Measurements from ENCODE around the gene FBXW7. TPM values are rescaled to one million over a fixed set of nuclear protein-coding genes. Genes with fewer than 3 reads are reported as not detected.

Gene FBXW7
- total RNA-seq, 1 experiment from 2014 or later: 23.0 TPM

- H3K36me3 ChIP-seq (ENCODE audit: control insufficient read depth in 1 of 2, insufficient read depth in 2 of 2, low read length in 2 of 2): no peaks in the 10 kb centered on the region
- no peak overlapping the region for H3K27ac ChIP-seq (ENCODE audit: low read depth, low read length)
- no peaks in the 10 kb centered on the region for H3K9me3 ChIP-seq (ENCODE audit: control insufficient read depth in 1 of 2, insufficient read depth in 1 of 2, low read depth in 1 of 2, low read length in 2 of 2)
- H3K9ac ChIP-seq (ENCODE audit: low read length): no peak overlapping the region
- BruUV-seq (replicated peaks): no TSS peak
- ATAC-seq (no peak), DNase-seq (ENCODE audit: low read depth, low spot score) (no peak)
- POLR2A ChIA-PET: no interaction called here
- peaks cover 23% of the 10 kb centered on the region for H3K79me2 ChIP-seq (ENCODE audit: insufficient read depth, low read length)
- H3K4me2 ChIP-seq (ENCODE audit: low read length): peak overlapping the region; percentile 40; the same call in 1 of the 2 replicates
- no peaks in the 10 kb centered on the region for H3K27me3 ChIP-seq (ENCODE audit: insufficient read depth, low read length)
- intact Hi-C loops (cut with micrococcal nuclease): no loop called here
- H4K20me1 ChIP-seq (ENCODE audit: insufficient read depth): no peaks in the 10 kb centered on the region
- H3K4me1 ChIP-seq (ENCODE audit: control insufficient read depth in 1 of 2, insufficient read depth in 2 of 2, low read length in 2 of 2): peaks cover 10 to 45% of the 10 kb centered on the region in 2 experiments
- no peaks in the 10 kb centered on the region for H3K9me2 ChIP-seq (ENCODE audit: insufficient read depth)
- RAD21 ChIA-PET (ENCODE audit: low non-redundant PET in 1 of 2, low total read pairs in 2 of 2, uncharacterized antibody in 2 of 2, unreplicated experiment in 2 of 2): no interaction called here
- TF ChIP-seq JUND (IDR thresholded peaks at IDR 0.05): no peak
- TF ChIP-seq ZNF274 (IDR thresholded peaks at IDR 0.05; ENCODE audit: low read depth, low read length): no peak
- no peak for TF ChIP-seq MAX (IDR thresholded peaks at IDR 0.05)
- TF ChIP-seq RAD21 (IDR thresholded peaks at IDR 0.05; ENCODE audit: low read depth): peak; percentile 38
- TF ChIP-seq CTCF (IDR thresholded peaks at IDR 0.05 in 2 of 3, conservative IDR thresholded peaks at IDR 0.05 in 1 of 3; ENCODE audit: borderline replicate concordance in 1 of 3, insufficient read depth in 1 of 3, low read depth in 2 of 3, low read length in 2 of 3): peak in 2 of 3 experiments; percentile 12 to 43; a peak in 3 of 6 replicates
- no peak overlapping the region for H2AFZ ChIP-seq (ENCODE audit: low read depth, low read length, poor library complexity, severe bottlenecking)
- no peak overlapping the region for H3K4me3 ChIP-seq (replicated peaks in 1 of 2; ENCODE audit: low read depth in 1 of 2, low read length in 2 of 2)
- CTCF ChIA-PET: interaction anchor here (1.6 kb wide), 1 partner anchor 52 kb away, joined by 3 read pairs; no protein-coding TSS in a partner anchor
These were observed 179.4 kb downstream of the FBXW7 start for GRCh38 chr4:152356428-152357034.

- H3K36me3 ChIP-seq (ENCODE audit: control insufficient read depth in 1 of 2, insufficient read depth in 2 of 2, low read length in 2 of 2): no peaks in the 10 kb centered on the region
- no peak overlapping the region for H2AFZ ChIP-seq (ENCODE audit: low read depth, low read length, poor library complexity, severe bottlenecking)
- peaks cover 10 to 31% of the 10 kb centered on the region in 2 experiments for H3K4me1 ChIP-seq (ENCODE audit: control insufficient read depth in 1 of 2, insufficient read depth in 2 of 2, low read length in 2 of 2)
- H3K9ac ChIP-seq (ENCODE audit: low read length): peak overlapping the region; percentile 43
- H3K27ac ChIP-seq (ENCODE audit: low read depth, low read length): peak overlapping the region; percentile 25; the same call in 1 of the 2 replicates
- H3K27me3 ChIP-seq (ENCODE audit: insufficient read depth, low read length): no peaks in the 10 kb centered on the region
- no TSS peak for BruUV-seq (replicated peaks)
- DNase-seq (ENCODE audit: low read depth, low spot score) (peak; percentile 81), ATAC-seq (peak; percentile 99)
- ChIA-PET RAD21 (ENCODE audit: low non-redundant PET in 1 of 2, low total read pairs in 2 of 2, uncharacterized antibody in 2 of 2, unreplicated experiment in 2 of 2) (no interaction called here), CTCF (no interaction called here), POLR2A (no interaction called here)
- H3K4me3 ChIP-seq (replicated peaks in 1 of 2; ENCODE audit: low read depth in 1 of 2, low read length in 2 of 2): peak overlapping the region; percentile 33 to 53
- H3K9me3 ChIP-seq (ENCODE audit: control insufficient read depth in 1 of 2, insufficient read depth in 1 of 2, low read depth in 1 of 2, low read length in 2 of 2): no peaks in the 10 kb centered on the region
- H3K4me2 ChIP-seq (ENCODE audit: low read length): peak overlapping the region; percentile 79
- peaks cover 23% of the 10 kb centered on the region for H3K79me2 ChIP-seq (ENCODE audit: insufficient read depth, low read length)
- H3K9me2 ChIP-seq (ENCODE audit: insufficient read depth): no peaks in the 10 kb centered on the region
- intact Hi-C loops (cut with micrococcal nuclease): no loop called here
- H4K20me1 ChIP-seq (ENCODE audit: insufficient read depth): no peaks in the 10 kb centered on the region
- TF ChIP-seq CBX3 (IDR thresholded peaks at IDR 0.05; ENCODE audit: low read depth) (peak; percentile 85; the same call in 1 of the 2 replicates), JUND (IDR thresholded peaks at IDR 0.05) (peak; percentile 47; the same call in 1 of the 2 replicates), SIN3A (IDR thresholded peaks at IDR 0.05; ENCODE audit: low read depth) (no peak), EZH2phosphoT487 (IDR thresholded peaks at IDR 0.05; ENCODE audit: borderline replicate concordance) (no peak), SRF (IDR thresholded peaks at IDR 0.05; ENCODE audit: low read depth) (no peak), ZBTB33 (IDR thresholded peaks at IDR 0.05; ENCODE audit: extremely low read depth, insufficient replicate concordance, low read length) (no peak), EGR1 (IDR thresholded peaks at IDR 0.05; ENCODE audit: low read depth) (0 out of 2 replicates have a peak, but pooled peaks have one; percentile 14), POLR2AphosphoS5 (IDR thresholded peaks at IDR 0.05; ENCODE audit: low read depth, low read length) (no peak; the same call in 1 of the 2 replicates), SP1 (IDR thresholded peaks at IDR 0.05; ENCODE audit: low read depth) (peak; percentile 62), ZNF274 (IDR thresholded peaks at IDR 0.05; ENCODE audit: low read depth, low read length) (no peak), ELF1 (IDR thresholded peaks at IDR 0.05; ENCODE audit: borderline replicate concordance, low read depth) (no peak), FOSL1 (IDR thresholded peaks at IDR 0.05; ENCODE audit: low read depth) (0 out of 2 replicates have a peak, but pooled peaks have one; percentile 4), ZFX (IDR thresholded peaks at IDR 0.05) (no peak), EZH2 (IDR thresholded peaks at IDR 0.05) (no peak)
These were observed 183.2 kb downstream of the FBXW7 start for GRCh38 chr4:152352622-152353116.

Data from HCT116 (cell line).